WI38 (cell line): Measurements from ENCODE around the gene ADGRF4.

Experiments
- H3K4me3 ChIP-seq: 2 replicates; pipeline ENCODE4 v1.5.1; 2011; ENCODE audit warnings: low read depth, mild to moderate bottlenecking, control low read depth, low read length
- TF ChIP-seq, protein P1 (sequence below): IDR thresholded peaks from 2 replicates; pipeline ENCODE4 v1.5.1; 2012; ENCODE audit warnings: low read depth, mild to moderate bottlenecking, control low read depth, low read length

Gene ADGRF4

DNA sequence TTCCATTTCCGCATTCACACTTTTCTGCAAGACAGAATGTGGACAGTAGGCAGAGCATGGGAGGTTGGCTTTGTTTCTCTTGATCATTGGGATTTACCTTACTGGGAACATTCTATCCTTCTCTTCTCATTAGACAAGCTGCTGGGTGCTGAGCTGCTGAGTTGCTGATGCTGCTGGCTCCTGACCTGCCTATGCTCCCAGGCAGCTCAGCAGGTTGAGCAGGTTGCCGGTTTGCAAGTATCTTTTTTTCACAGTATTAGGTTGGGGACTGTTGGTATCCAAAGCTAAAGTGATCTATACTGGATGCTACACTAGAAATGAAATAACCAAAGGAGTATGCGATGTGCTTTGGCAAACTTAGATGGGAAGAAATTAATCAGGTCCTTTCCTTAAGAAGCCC lies 23.7 kb upstream of the ADGRF4 start:
- TF ChIP-seq, protein P1, sequence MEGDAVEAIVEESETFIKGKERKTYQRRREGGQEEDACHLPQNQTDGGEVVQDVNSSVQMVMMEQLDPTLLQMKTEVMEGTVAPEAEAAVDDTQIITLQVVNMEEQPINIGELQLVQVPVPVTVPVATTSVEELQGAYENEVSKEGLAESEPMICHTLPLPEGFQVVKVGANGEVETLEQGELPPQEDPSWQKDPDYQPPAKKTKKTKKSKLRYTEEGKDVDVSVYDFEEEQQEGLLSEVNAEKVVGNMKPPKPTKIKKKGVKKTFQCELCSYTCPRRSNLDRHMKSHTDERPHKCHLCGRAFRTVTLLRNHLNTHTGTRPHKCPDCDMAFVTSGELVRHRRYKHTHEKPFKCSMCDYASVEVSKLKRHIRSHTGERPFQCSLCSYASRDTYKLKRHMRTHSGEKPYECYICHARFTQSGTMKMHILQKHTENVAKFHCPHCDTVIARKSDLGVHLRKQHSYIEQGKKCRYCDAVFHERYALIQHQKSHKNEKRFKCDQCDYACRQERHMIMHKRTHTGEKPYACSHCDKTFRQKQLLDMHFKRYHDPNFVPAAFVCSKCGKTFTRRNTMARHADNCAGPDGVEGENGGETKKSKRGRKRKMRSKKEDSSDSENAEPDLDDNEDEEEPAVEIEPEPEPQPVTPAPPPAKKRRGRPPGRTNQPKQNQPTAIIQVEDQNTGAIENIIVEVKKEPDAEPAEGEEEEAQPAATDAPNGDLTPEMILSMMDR, result no peak
- H3K4me3 ChIP-seq, result no peak overlapping the region

DNA sequence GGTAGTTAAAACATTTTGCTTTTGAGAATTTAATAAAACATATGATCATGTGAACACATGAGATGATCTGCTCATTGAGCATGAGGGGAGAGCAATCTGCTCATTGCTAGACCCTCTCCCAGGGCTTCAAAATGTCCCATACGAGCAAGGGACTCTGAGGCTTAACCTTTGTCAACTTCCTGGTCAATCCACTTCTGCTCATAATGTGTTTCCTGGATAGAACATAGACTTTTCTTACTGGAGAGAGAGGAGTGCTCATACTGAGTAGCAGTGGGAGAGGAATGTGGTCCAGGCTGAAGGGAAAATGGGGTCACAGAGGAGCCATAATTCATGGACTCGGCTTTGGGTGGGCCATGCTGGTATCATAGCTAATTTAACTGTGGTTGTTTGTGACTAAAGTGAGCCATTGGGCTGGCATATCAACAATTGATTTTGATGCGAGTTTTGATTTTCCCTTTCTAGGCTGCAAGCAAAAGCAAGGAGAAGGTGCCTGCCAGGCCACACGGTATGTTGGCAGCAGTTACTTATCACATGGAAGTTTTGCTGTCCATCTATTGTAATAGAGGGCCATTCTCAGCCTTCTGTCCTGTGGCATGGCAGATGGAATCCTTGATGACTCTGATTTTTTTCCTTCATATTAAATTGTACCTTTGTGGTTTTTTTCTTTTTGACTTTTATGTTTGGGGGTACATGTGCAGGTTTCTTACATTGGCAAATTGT lies 20.8 kb upstream of the ADGRF4 start:
- no peak overlapping the region for H3K4me3 ChIP-seq
- TF ChIP-seq, protein P1, result no peak

DNA sequence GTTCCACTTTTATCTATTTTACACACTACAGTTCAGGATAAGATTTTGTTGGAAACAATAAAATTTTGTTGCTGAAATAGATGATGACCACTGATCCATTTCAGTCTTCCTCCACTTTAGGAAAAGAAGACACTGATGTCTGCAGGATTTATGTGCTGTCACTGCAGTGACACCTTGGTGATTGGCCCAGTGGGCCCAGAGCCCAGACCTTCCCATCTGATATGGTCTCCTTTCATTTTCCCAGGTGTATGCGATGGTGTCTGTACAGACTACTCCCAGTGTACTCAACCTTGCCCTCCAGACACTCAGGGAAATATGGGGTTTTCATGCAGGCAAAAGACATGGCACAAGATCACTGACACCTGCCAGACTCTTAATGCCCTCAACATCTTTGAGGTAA lies 19.6 kb upstream of the ADGRF4 start:
- no peak overlapping the region for H3K4me3 ChIP-seq
- TF ChIP-seq, protein P1, result no peak

DNA sequence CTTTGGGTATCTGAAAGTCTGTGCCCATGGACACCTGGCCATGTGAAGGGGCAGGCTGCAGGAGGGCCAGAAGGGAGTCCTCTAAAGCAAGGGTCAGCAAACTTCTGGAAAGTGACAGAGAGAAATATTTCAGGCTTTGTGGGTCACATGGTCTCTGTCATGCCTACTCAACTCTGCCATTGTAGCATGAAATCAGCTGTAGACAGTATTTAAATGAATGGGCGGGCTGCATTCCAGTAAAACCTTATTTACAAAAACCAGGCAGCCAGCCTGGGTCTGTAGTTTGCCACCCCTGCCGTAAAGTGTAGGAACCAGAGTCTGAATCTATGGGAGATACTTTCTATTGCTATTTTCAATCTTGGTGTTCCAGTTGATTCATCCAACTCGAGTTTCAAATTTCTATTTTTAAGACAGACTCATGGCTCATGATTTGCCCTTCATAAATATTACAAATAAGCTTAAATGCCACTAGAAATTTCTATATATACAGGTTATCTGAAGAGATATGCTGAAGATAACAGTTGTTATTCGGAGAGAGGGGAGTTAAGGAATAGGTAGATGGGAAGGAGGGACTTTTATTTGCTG lies 19.0 kb upstream of the ADGRF4 start:
- TF ChIP-seq, protein P1, result no peak
- H3K4me3 ChIP-seq, result no peak overlapping the region

DNA sequence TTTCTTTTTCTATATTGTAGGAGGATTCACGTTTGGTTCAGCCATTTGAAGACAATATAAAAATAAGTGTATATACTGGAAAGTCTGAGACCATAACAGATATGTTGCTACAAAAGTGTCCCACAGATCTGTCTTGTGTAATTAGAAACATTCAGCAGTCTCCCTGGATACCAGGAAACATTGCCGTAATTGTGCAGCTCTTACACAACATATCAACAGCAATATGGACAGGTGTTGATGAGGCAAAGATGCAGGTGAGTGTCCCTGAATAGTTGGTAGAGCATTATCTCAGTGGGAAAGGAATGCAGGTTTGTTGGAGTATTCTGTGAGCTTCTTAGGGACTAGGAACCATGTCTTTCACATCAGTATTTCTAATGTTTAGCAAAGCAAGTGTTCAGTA lies 18.3 kb upstream of the ADGRF4 start:
- no peak overlapping the region for H3K4me3 ChIP-seq
- TF ChIP-seq, protein P1, result no peak

DNA sequence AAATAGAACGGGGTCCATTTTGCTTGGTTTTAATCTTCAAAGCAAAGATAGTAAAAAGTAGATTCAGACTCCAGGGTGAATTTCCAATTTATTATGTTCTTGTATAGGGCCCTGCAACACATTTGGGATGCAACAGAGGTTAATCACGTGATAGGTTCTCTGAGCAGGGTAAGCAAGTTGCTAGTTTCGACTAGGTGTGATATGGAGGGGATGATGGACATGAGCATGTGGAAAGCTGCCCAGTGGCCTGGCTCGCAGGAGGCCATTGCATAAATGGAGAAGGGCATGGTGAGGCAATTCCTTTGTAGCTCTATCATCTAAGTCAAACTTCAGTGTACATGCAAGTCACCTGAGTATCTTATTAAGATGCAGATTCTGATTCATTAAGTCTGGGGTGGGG lies 17.7 kb upstream of the ADGRF4 start:
- TF ChIP-seq, protein P1, result no peak
- H3K4me3 ChIP-seq, result no peak overlapping the region

DNA sequence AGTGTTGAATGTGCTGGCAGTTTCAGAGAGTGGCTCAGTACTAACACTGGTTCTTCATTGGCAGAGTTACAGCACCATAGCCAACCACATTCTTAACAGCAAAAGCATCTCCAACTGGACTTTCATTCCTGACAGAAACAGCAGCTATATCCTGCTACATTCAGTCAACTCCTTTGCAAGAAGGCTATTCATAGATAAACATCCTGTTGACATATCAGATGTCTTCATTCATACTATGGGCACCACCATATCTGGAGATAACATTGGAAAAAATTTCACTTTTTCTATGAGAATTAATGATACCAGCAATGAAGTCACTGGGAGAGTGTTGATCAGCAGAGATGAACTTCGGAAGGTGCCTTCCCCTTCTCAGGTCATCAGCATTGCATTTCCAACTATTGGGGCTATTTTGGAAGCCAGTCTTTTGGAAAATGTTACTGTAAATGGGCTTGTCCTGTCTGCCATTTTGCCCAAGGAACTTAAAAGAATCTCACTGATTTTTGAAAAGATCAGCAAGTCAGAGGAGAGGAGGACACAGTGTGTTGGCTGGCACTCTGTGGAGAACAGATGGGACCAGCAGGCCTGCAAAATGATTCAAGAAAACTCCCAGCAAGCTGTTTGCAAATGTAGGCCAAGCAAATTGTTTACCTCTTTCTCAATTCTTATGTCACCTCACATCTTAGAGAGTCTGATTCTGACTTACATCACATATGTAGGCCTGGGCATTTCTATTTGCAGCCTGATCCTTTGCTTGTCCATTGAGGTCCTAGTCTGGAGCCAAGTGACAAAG lies 17.0 kb upstream of the ADGRF4 start:
- TF ChIP-seq, protein P1, result no peak
- no peak overlapping the region for H3K4me3 ChIP-seq
